CD8-positive, alpha-beta memory T cell (primary cell): Measurements from ENCODE around the gene TTC31. TPM values are rescaled to one million over a fixed set of nuclear protein-coding genes. Genes with fewer than 3 reads are reported as not detected.
"Not testable (repeated sequence)": the region's sequence is repeated elsewhere in the genome, so short reads cannot be mapped to it uniquely, and the experiment has no call there.

Experiments
- CTCF ChIA-PET: fragments of 350-600 bp; sonication (Branson Sonifier 250); formaldehyde crosslinking; loops from one replicate; lab custom pipeline; 2021; ENCODE audit warnings: antibody characterized with exemption; lab: Charles Lee
- POLR2A ChIA-PET: fragments of 350-600 bp; sonication (Branson Sonifier 250); formaldehyde crosslinking; loops from one replicate; lab custom pipeline; 2021; ENCODE audit warnings: antibody characterized with exemption; lab: Charles Lee
- DNase-seq, 5 donors: peaks; one replicate each; pipeline versions ENCODE4 v3.0.0 to v3.0.0-alpha.2; 2020 to 2022; ENCODE audit warnings: mixed read lengths in 1 of 5
- H3K27ac ChIP-seq: one replicate; pipeline ENCODE4 v1.7.0; 2013; ENCODE audit warnings: low read depth, mild to moderate bottlenecking, low read length, moderate library complexity
- H3K27me3 ChIP-seq: 2 replicates; pipeline ENCODE4 v1.7.0; 2013; ENCODE audit warnings: low read length, mild to moderate bottlenecking; ENCODE audit not compliant: insufficient read depth, poor library complexity, severe bottlenecking
- H3K36me3 ChIP-seq: 2 replicates; pipeline ENCODE4 v1.7.0; 2013; ENCODE audit warnings: mild to moderate bottlenecking, low read length, moderate library complexity; ENCODE audit not compliant: insufficient read depth
- H3K4me1 ChIP-seq: 2 replicates; pipeline ENCODE4 v1.7.0; 2013; ENCODE audit warnings: mild to moderate bottlenecking, low read length, moderate library complexity; ENCODE audit not compliant: insufficient read depth
- H3K4me3 ChIP-seq: 2 replicates; pipeline ENCODE4 v1.7.0; 2013; ENCODE audit warnings: mild to moderate bottlenecking, low read length
- H3K9me3 ChIP-seq: 2 replicates; pipeline ENCODE4 v1.7.0; 2013; ENCODE audit warnings: mild to moderate bottlenecking, low read length
- H3K27ac Mint-ChIP-seq, 8 donors: one replicate each; pipeline ENCODE4 v1.8.0; 2020 to 2021; ENCODE audit warnings: mixed read lengths in 8 of 8, mild to moderate bottlenecking in 6 of 8, inconsistent platforms in 3 of 8, moderate library complexity in 3 of 8
- H3K27me3 Mint-ChIP-seq, 2 donors: one replicate each; pipeline ENCODE4 v1.8.0; 2020 to 2021; ENCODE audit warnings: mixed read lengths in 2 of 2, mild to moderate bottlenecking in 1 of 2, moderate library complexity in 1 of 2
- H3K36me3 Mint-ChIP-seq, 3 donors: one replicate each; pipeline ENCODE4 v1.8.0; 2020 to 2021; ENCODE audit warnings: mixed read lengths in 3 of 3, inconsistent platforms in 1 of 3, mild to moderate bottlenecking in 1 of 3
- H3K4me1 Mint-ChIP-seq, 3 donors: one replicate each; pipeline ENCODE4 v1.8.0; 2020 to 2021; ENCODE audit warnings: mixed read lengths in 3 of 3, inconsistent platforms in 1 of 3, mild to moderate bottlenecking in 1 of 3
- H3K4me3 Mint-ChIP-seq, 7 donors: one replicate each; pipeline ENCODE4 v1.8.0; 2020 to 2021; ENCODE audit warnings: mixed read lengths in 7 of 7, mild to moderate bottlenecking in 6 of 7, moderate library complexity in 4 of 7, inconsistent platforms in 2 of 7
- H3K9me3 Mint-ChIP-seq, 5 donors: one replicate each; pipeline ENCODE4 v1.8.0; 2020 to 2022; ENCODE audit warnings: mixed read lengths in 5 of 5, mild to moderate bottlenecking in 3 of 5, moderate library complexity in 2 of 5, inconsistent platforms in 1 of 5
- polyA plus RNA-seq: library from polyadenylated mRNA; unstranded; fragments of 300-500 nt; fragmentation: Illumina TruSeq; gene quantifications from one replicate; pipeline ENCODE4 v1.2.3, GENCODE V29; 2021
- total RNA-seq, 2 experiments: library from RNA; stranded (reverse); gene quantifications; one replicate each; pipeline ENCODE4 v1.2.3, GENCODE V29; 2021

TTC31 gene
- total and polyA plus RNA-seq, 3 experiments from 2014 or later: 20.5 to 28.0 (median 26.4) TPM

DNA sequence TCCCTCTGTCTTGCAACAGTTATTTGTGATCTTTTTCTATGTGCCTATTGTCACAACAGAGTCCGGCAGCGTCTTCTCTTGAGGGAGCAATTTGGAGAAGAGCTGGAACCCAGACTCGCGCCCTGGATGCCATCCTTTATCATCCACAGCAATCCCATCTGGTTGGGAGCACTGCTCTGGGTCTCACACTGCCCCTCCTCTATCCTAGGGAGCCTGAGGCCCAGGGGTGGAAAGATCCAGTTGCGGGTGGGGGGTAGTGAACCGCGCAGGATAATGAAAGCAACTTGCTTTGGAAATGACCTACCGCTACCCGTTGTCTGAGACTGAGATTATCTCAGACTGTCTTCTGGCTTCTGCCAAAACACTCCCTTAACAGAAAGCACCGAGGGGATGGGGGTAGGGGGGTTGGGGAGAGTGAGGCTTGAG is 23.9 kb upstream of the TTC31 start:
- CTCF ChIA-PET: interaction anchor here (0.8 to 5.8 kb wide), 6 partner anchors 9 to 128 kb away, joined by 3 to 83 read pairs (median 6); partner anchors contain the start of genes CCDC142, MRPL53 and TTC31

DNA sequence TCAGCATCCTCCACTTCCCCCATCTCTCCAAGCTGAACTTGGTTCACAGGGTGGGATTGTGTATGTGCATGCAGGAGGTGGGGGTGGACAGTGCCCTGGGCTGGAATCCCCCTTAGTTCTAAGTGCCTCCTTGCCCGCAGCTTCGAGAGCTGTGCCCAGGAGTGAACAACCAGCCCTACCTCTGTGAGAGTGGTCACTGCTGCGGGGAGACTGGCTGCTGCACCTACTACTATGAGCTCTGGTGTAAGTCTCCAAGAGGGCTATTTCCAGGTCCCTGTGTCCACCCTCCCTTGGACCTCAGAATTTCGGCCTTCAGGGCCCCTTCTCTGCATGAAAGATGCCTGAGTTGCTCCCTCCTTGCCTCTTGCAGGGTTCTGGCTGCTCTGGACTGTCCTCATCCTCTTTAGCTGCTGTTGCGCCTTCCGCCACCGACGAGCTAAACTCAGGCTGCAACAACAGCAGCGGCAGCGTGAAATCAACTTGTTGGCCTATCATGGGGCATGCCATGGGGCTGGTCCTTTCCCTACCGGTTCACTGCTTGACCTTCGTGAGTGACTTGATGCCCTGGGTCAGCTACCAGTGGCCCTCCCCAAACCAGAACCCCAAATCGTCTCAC is 23.3 kb upstream of the TTC31 start:
- peak overlapping the region in 7 of 8 donors; percentile 55 to 100 (median 97) for H3K27ac Mint-ChIP-seq
- not testable (repeated sequence) for H3K36me3 ChIP-seq, H3K9me3 Mint-ChIP-seq, H3K27me3 ChIP-seq, H3K9me3 ChIP-seq, H3K27ac ChIP-seq, H3K27me3 Mint-ChIP-seq, DNase-seq, H3K4me3 ChIP-seq
- H3K36me3 Mint-ChIP-seq: peaks cover 0 to 44% (median 0%) of the 10 kb centered on the region in 3 donors
- H3K4me3 Mint-ChIP-seq: peak overlapping the region; percentile 87 to 98 (median 92)
- POLR2A ChIA-PET: interaction anchor here (2.7 to 3.8 kb wide), 2 partner anchors 8 to 12 kb away, joined by 32 to 54 read pairs; partner anchors contain the start of gene MRPL53
- peaks cover 38% of the 10 kb centered on the region for H3K4me1 ChIP-seq
- CTCF ChIA-PET: interaction anchor here (1.0 to 5.8 kb wide), 2 partner anchors 23 kb away, joined by 5 to 83 read pairs; partner anchors contain the start of genes CCDC142 and TTC31
- peaks cover 51 to 67% (median 61%) of the 10 kb centered on the region in 3 donors for H3K4me1 Mint-ChIP-seq

More for the DNA sequence above, 23.9 kb upstream of the TTC31 start:
- peak overlapping the region; percentile 66 for H3K27ac ChIP-seq
- peaks cover 36% of the 10 kb centered on the region for H3K4me1 ChIP-seq
- H3K27ac Mint-ChIP-seq: peak overlapping the region; percentile 91 to 100 (median 100)
- H3K9me3 Mint-ChIP-seq: no peaks in the 10 kb centered on the region
- H3K27me3 Mint-ChIP-seq: peaks cover 0 to 2% of the 10 kb centered on the region in 2 donors
- H3K36me3 Mint-ChIP-seq: peaks cover 0 to 44% (median 0%) of the 10 kb centered on the region in 3 donors
- no peak for DNase-seq
- peak overlapping the region; percentile 87 to 98 (median 92) for H3K4me3 Mint-ChIP-seq
- peaks cover 52 to 66% (median 61%) of the 10 kb centered on the region in 3 donors for H3K4me1 Mint-ChIP-seq
- peaks cover 4% of the 10 kb centered on the region for H3K36me3 ChIP-seq
- no peaks in the 10 kb centered on the region for H3K27me3 ChIP-seq
- POLR2A ChIA-PET: interaction anchor here (1.0 to 3.8 kb wide), 10 partner anchors 9 to 721 kb away, joined by 3 to 54 read pairs (median 5); partner anchors contain the start of genes AUP1, C2orf81, CCDC142 and HTRA2
- peak overlapping the region; percentile 90 for H3K4me3 ChIP-seq
- no peaks in the 10 kb centered on the region for H3K9me3 ChIP-seq

DNA sequence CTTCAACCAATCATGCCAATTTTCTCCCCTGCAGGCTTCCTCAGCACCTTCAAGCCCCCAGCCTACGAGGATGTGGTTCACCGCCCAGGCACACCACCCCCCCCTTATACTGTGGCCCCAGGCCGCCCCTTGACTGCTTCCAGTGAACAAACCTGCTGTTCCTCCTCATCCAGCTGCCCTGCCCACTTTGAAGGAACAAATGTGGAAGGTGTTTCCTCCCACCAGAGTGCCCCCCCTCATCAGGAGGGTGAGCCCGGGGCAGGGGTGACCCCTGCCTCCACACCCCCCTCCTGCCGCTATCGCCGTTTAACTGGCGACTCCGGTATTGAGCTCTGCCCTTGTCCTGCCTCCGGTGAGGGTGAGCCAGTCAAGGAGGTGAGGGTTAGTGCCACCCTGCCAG is 22.7 kb upstream of the TTC31 start:
- H3K27me3 ChIP-seq, POLR2A ChIA-PET, H3K9me3 Mint-ChIP-seq, H3K9me3 ChIP-seq, H3K27ac ChIP-seq, H3K4me3 ChIP-seq, DNase-seq, H3K27me3 Mint-ChIP-seq, H3K36me3 ChIP-seq: not testable (repeated sequence)
- Mint-ChIP-seq H3K4me3 (peak overlapping the region in 5 of 7 donors; percentile 44 to 96 (median 90)), H3K27ac (peak overlapping the region in 6 of 8 donors; percentile 40 to 100 (median 81)), H3K4me1 (peaks cover 46 to 64% (median 56%) of the 10 kb centered on the region in 3 donors), H3K36me3 (peaks cover 0 to 42% (median 0%) of the 10 kb centered on the region in 3 donors)
- CTCF ChIA-PET: interaction anchor here (1.0 kb wide), 1 partner anchor 22 kb away, joined by 5 read pairs; the partner anchor contains the start of genes CCDC142 and TTC31
- H3K4me1 ChIP-seq: peaks cover 37% of the 10 kb centered on the region

DNA sequence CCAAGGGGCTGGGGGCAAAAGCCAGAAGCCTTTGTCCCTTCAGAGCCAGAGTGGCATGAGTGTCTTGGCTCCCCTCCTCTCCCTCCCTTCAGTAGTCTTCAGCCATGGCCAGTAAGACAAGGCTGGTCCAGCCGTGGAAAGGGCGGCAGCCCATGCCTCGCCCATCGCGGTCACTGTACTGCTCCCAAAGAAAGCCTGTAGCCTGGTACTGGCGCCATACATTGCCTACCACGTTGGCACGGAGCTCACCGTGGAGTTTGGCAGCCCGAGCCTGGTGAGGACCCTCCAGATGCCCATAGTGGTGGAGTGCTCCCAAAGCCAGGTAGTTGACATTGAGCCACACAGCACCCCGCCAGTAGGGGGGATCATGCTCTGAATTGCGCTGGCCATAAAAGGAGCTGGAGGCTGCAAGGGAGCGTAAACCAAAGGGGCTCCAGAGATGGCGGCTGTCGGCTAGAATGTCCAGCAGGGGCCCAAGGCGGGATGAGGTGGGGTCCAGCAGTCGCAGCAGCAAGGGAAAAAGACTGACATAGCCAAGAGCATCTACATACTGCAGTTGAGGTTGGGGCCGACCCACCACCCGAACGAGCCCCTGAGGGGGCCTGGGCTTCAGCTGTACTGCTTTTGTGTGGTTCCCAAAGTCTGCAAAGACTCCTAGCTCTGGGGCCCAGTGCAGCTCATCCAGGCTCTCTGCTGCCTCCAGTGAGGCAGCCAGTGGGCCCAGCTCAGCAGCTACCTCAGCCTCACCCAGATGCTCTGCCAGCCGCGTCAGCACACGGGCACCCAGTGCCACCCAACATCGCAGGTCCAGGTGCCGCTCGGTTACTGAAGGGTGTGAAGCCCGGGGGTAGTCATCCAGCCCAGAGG is 21.5 kb upstream of the TTC31 start:
- ChIA-PET CTCF (interaction anchor here (1.0 to 1.6 kb wide), 2 partner anchors 13 to 20 kb away, joined by 4 to 7 read pairs; no protein-coding TSS in a partner anchor), POLR2A (interaction anchor here (0.5 to 0.6 kb wide), 2 partner anchors 18 to 29 kb away, joined by 3 to 7 read pairs; no protein-coding TSS in a partner anchor)
- Mint-ChIP-seq H3K9me3 (no peaks in the 10 kb centered on the region), H3K27ac (peak overlapping the region in 3 of 8 donors; percentile 15 to 40 (median 24)), H3K4me1 (peaks cover 41 to 62% (median 54%) of the 10 kb centered on the region in 3 donors), H3K36me3 (peaks cover 0 to 41% (median 0%) of the 10 kb centered on the region in 3 donors), H3K27me3 (peaks cover 0 to 2% of the 10 kb centered on the region in 2 donors), H3K4me3 (peak overlapping the region in 4 of 7 donors; percentile 8 to 73 (median 36))
- DNase-seq: no peak
- Histone ChIP-seq H3K27ac (no peak overlapping the region), H3K4me1 (peaks cover 25% of the 10 kb centered on the region), H3K9me3 (no peaks in the 10 kb centered on the region), H3K27me3 (no peaks in the 10 kb centered on the region), H3K4me3 (no peak overlapping the region), H3K36me3 (peaks cover 4% of the 10 kb centered on the region)

DNA sequence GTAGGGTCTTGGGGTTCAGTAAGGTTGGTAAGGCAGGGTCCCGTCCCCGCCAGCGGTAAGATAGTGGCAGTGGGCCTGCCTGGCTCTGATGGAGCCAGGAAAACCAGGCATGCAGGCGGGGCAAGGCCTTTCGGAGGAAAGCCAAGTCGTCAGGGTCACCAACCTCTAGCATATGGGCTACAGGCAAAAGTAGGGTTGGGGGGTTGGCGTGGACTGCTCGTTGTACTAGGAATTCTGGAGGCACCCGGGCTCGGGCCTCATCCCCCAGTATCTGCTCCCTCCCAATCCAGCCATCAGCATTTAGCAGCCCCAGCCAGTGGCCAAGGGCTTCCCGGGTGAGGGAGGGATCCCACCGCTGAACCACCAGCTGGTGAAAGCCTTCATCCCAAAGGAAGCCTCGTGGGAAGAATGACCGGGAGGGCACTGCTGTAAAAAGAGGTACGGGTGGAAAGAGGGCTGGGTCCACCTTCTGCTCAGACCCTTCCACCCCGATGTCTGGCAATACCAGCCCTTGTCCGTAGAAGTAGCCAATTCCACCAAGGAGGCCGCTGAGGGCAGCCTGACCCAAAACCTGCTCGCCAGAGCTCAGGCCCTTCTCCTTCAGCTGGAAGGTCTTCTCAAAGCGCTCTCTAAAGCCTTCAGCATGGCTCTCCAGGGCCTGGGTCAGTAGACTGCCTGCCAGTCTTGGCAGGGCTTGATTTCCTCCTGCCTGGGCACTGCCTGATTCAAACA is 20.7 kb upstream of the TTC31 start:
- Mint-ChIP-seq H3K9me3 (no peaks in the 10 kb centered on the region), H3K27me3 (peaks cover 0 to 2% of the 10 kb centered on the region in 2 donors), H3K4me1 (peaks cover 33 to 54% (median 46%) of the 10 kb centered on the region in 3 donors), H3K4me3 (peak overlapping the region in 2 of 7 donors; percentile 44 to 99), H3K27ac (peak overlapping the region in 3 of 8 donors; percentile 72 to 99 (median 77)), H3K36me3 (peaks cover 0 to 40% (median 0%) of the 10 kb centered on the region in 3 donors)
- Histone ChIP-seq H3K27me3 (no peaks in the 10 kb centered on the region), H3K4me3 (no peak overlapping the region), H3K36me3 (peaks cover 4% of the 10 kb centered on the region), H3K4me1 (peaks cover 18% of the 10 kb centered on the region), H3K9me3 (no peaks in the 10 kb centered on the region), H3K27ac (no peak overlapping the region)
- POLR2A ChIA-PET: interaction anchor here (0.5 kb wide), 1 partner anchor 19 kb away, joined by 3 read pairs; no protein-coding TSS in a partner anchor
- DNase-seq: no peak
- CTCF ChIA-PET: interaction anchor here (0.8 to 1.6 kb wide), 3 partner anchors 11 to 19 kb away, joined by 3 to 7 read pairs (median 4); partner anchors contain the start of gene MRPL53

DNA sequence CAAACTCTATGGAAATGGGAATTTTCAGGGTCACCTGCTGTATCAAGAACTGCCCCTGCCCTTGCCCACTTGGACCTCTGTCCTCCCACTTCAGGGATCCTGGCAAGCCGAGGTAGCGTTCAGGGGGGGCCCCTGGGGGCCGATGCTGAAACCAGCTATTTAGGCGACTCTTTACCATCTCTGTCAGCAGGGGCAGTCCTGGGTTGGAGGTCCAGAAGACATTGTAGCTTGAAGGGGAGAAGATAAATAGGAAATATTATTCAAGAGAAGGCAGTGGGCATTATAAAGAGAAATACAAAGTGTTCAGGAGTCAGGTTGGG is 20.1 kb upstream of the TTC31 start:
- no peak overlapping the region for H3K4me3 ChIP-seq
- ChIA-PET POLR2A (no interaction called here), CTCF (interaction anchor here (0.8 to 1.6 kb wide), 2 partner anchors 10 to 19 kb away, joined by 3 to 7 read pairs; partner anchors contain the start of gene MRPL53)
- peak overlapping the region; percentile 53 to 99 (median 73) for H3K4me3 Mint-ChIP-seq
- no peaks in the 10 kb centered on the region for H3K27me3 ChIP-seq
- peaks cover 4% of the 10 kb centered on the region for H3K36me3 ChIP-seq
- H3K27me3 Mint-ChIP-seq: peaks cover 0 to 2% of the 10 kb centered on the region in 2 donors
- peak overlapping the region in 5 of 8 donors; percentile 48 to 99 (median 72) for H3K27ac Mint-ChIP-seq
- no peak for DNase-seq
- peaks cover 0 to 36% (median 0%) of the 10 kb centered on the region in 3 donors for H3K36me3 Mint-ChIP-seq
- peaks cover 30 to 53% (median 45%) of the 10 kb centered on the region in 3 donors for H3K4me1 Mint-ChIP-seq
- no peak overlapping the region for H3K27ac ChIP-seq
- no peaks in the 10 kb centered on the region for H3K9me3 Mint-ChIP-seq
- no peaks in the 10 kb centered on the region for H3K9me3 ChIP-seq
- H3K4me1 ChIP-seq: peaks cover 18% of the 10 kb centered on the region

DNA sequence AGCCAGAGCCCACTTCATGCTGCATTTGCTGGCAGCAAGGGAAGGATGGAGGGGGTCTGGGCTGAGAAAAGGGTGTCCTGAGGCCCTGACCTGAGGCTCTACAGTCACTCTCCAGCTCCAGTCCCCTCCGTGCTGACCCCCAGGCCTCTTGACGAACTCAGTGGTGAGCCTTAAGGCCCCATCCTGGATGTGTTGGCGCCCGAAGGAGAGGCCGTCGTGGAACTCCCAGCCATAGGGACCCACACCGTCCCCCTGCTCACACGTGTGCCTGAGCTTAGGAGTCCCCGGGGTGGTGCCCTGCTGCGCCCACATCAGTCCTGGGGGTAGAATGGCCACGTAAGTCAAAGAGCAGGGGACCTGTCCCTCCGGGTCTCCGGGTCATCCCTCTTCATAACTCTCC is 18.5 kb upstream of the TTC31 start:
- Mint-ChIP-seq H3K27me3 (peaks cover 0 to 2% of the 10 kb centered on the region in 2 donors), H3K4me1 (peaks cover 18 to 41% (median 33%) of the 10 kb centered on the region in 3 donors), H3K4me3 (peak overlapping the region; percentile 79 to 99 (median 98)), H3K36me3 (peaks cover 0 to 26% (median 0%) of the 10 kb centered on the region in 3 donors), H3K9me3 (no peaks in the 10 kb centered on the region), H3K27ac (peak overlapping the region; percentile 53 to 99 (median 76))
- POLR2A ChIA-PET: interaction anchor here (0.8 to 1.6 kb wide), 2 partner anchors 15 to 17 kb away, joined by 3 to 9 read pairs; no protein-coding TSS in a partner anchor
- Histone ChIP-seq H3K27me3 (no peaks in the 10 kb centered on the region), H3K4me3 (peak overlapping the region; percentile 80), H3K36me3 (peaks cover 4% of the 10 kb centered on the region), H3K27ac (peak overlapping the region; percentile 82), H3K4me1 (peaks cover 10% of the 10 kb centered on the region), H3K9me3 (no peaks in the 10 kb centered on the region)
- CTCF ChIA-PET: interaction anchor here (1.2 to 2.8 kb wide), 2 partner anchors 9 to 18 kb away, joined by 3 to 12 read pairs; partner anchors contain the start of genes CCDC142, INO80B and TTC31
- DNase-seq: no peak
